ENCODE measurements around the gene QRICH2.

GRCh38 chr17:76357597-76358158, 49.6 kb upstream of the QRICH2 start:
- TF ChIP-seq POLR2A (IDR thresholded peaks at IDR 0.05) (no peak), EP300 (IDR thresholded peaks at IDR 0.05; ENCODE audit: low read depth) (no peak), POLR2AphosphoS5 (IDR thresholded peaks at IDR 0.05) (no peak)
- TF ChIP-seq, protein P1, sequence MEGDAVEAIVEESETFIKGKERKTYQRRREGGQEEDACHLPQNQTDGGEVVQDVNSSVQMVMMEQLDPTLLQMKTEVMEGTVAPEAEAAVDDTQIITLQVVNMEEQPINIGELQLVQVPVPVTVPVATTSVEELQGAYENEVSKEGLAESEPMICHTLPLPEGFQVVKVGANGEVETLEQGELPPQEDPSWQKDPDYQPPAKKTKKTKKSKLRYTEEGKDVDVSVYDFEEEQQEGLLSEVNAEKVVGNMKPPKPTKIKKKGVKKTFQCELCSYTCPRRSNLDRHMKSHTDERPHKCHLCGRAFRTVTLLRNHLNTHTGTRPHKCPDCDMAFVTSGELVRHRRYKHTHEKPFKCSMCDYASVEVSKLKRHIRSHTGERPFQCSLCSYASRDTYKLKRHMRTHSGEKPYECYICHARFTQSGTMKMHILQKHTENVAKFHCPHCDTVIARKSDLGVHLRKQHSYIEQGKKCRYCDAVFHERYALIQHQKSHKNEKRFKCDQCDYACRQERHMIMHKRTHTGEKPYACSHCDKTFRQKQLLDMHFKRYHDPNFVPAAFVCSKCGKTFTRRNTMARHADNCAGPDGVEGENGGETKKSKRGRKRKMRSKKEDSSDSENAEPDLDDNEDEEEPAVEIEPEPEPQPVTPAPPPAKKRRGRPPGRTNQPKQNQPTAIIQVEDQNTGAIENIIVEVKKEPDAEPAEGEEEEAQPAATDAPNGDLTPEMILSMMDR (IDR thresholded peaks at IDR 0.05): no peak
